GM19035 (cell line): ENCODE measurements around the gene RNF213.

ENCODE experiments used
- ATAC-seq: cut with Tn5 transposase; IDR thresholded peaks from one replicate; pipeline ENCODE4 v1.9.1; 2021; ENCODE audit not compliant: unreplicated experiment

Gene RNF213

DNA sequence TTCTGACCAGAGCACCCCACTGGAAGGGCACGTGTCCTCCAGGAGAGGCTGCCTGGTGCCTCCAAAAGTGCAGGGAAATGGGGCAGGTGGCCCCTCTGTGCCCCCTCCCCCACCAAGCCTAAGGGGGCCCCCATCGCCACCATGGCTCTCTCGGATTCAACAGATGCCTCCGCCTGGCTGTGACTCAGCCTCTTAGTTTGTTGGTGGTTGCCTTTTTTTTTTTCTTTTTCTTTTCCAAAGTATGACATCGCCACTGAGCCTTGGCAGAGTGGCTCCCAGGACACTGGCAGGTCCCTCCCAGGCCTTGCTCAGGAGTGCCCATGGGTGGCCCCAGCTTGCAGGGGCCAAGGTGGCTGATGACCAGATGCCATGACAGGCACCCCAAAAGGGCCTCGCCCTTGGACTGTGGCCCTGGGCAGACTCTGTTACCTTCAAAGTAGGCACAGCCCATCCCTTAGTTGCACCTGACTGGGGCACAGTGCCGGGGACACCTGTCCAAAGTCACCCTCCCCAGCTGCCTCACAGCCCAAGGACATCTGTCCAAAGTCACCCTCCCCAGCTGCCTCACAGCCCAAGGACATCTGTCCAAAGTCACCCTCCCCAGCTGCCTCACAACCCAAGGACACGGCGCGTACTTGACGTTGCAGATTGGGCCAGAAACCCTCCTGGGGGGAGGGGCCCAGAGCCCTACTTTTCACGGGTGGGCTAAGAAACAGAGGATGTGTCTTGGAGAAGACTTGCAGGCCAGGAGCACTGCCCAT, 186.2 kb downstream of the RNF213 start:
- ATAC-seq = no peak

- ATAC-seq = no peak
These were observed 187.1 kb downstream of the RNF213 start for GRCh38 chr17:80447790-80448189.
